ENCODE measurements around the gene AMOT.

AMOT gene

DNA sequence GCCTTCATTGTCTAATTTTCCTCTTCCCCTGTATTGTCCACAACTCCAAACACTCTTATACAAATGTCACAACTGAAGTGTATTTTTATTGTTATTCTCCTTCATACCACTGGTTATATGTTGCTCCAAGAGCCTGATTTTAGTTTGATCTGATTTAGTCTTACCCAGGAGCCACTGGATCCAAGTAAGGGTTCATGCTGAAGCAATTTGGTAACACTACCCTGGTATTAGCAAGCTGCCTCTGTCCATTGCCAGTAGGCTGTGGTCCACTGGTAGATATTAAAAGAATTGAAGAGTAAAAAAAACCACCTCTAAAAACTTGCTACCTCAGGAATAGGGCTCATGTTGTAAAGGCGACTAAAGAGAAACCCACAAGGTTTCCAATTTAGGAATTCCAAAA is 41.2 kb downstream of the AMOT start:
- no peak for DNase-seq (ENCODE audit: low read depth)
- TF ChIP-seq, protein P1, sequence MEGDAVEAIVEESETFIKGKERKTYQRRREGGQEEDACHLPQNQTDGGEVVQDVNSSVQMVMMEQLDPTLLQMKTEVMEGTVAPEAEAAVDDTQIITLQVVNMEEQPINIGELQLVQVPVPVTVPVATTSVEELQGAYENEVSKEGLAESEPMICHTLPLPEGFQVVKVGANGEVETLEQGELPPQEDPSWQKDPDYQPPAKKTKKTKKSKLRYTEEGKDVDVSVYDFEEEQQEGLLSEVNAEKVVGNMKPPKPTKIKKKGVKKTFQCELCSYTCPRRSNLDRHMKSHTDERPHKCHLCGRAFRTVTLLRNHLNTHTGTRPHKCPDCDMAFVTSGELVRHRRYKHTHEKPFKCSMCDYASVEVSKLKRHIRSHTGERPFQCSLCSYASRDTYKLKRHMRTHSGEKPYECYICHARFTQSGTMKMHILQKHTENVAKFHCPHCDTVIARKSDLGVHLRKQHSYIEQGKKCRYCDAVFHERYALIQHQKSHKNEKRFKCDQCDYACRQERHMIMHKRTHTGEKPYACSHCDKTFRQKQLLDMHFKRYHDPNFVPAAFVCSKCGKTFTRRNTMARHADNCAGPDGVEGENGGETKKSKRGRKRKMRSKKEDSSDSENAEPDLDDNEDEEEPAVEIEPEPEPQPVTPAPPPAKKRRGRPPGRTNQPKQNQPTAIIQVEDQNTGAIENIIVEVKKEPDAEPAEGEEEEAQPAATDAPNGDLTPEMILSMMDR (IDR thresholded peaks at IDR 0.05; ENCODE audit: low read depth, low read length), result no peak
- TF ChIP-seq, protein P2, sequence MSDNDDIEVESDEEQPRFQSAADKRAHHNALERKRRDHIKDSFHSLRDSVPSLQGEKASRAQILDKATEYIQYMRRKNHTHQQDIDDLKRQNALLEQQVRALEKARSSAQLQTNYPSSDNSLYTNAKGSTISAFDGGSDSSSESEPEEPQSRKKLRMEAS (IDR thresholded peaks at IDR 0.05; ENCODE audit: low read depth, low read length), result no peak
- TF ChIP-seq POLR2A (IDR thresholded peaks at IDR 0.05; ENCODE audit: extremely low read depth, insufficient read length), result no peak
- no peak for TF ChIP-seq MYC (IDR thresholded peaks at IDR 0.05; ENCODE audit: low read depth, low read length)

DNA sequence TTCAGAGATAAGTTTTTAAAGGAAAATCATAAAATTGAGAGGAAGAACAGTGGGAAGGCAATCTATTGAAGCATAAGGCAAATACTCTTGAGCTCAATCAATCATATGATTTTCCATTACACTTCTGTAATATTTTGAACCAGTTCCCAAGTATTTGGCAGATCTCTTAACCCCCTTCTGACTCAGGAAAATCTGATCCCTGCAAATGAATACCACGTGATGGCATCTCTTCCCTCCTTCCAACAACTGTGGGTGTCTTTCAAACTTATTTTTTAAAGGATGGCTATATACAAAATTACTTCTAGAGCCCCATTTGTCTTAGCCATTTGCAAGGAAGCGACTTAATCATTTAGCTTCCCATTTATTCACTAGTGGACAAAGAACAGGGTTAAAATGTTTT is 41.9 kb downstream of the AMOT start:
- TF ChIP-seq MYC (IDR thresholded peaks at IDR 0.05; ENCODE audit: low read depth, low read length) (no peak), POLR2A (IDR thresholded peaks at IDR 0.05; ENCODE audit: extremely low read depth, insufficient read length) (no peak)
- TF ChIP-seq, protein P2 (IDR thresholded peaks at IDR 0.05; ENCODE audit: low read depth, low read length), result no peak
- TF ChIP-seq, protein P1 (IDR thresholded peaks at IDR 0.05; ENCODE audit: low read depth, low read length), result no peak
- no peak overlapping the region for H3K4me3 ChIP-seq (ENCODE audit: low read depth, low read length)
- DNase-seq (ENCODE audit: low read depth), result no peak

More for the DNA sequence above, 41.2 kb downstream of the AMOT start:
- no peak overlapping the region for H3K4me3 ChIP-seq (ENCODE audit: low read depth, low read length)

DNA sequence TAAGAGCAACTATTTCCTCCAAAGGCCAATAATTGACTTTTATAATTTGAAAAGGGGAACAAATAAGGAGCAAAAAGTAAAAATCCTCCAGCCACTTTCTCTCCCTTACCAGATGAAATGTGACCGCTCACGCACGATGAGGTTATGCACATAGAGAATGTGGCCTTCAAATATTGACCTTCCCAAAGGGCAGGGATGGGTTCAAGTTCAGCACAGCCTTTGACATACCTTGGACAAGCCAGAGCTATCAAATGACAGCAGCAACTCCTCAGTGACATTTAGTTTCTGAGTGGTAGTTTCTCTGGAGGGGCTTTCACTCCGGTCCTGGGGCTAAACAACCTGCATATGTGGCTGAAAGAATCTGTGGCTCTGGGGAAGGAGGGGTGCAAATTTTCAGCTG is 50.7 kb downstream of the AMOT start:
- H3K4me3 ChIP-seq (ENCODE audit: low read depth, low read length), result no peak overlapping the region
- no peak for DNase-seq (ENCODE audit: low read depth)
- no peak for TF ChIP-seq POLR2A (IDR thresholded peaks at IDR 0.05; ENCODE audit: extremely low read depth, insufficient read length)
- TF ChIP-seq, protein P2 (IDR thresholded peaks at IDR 0.05; ENCODE audit: low read depth, low read length), result no peak

DNA sequence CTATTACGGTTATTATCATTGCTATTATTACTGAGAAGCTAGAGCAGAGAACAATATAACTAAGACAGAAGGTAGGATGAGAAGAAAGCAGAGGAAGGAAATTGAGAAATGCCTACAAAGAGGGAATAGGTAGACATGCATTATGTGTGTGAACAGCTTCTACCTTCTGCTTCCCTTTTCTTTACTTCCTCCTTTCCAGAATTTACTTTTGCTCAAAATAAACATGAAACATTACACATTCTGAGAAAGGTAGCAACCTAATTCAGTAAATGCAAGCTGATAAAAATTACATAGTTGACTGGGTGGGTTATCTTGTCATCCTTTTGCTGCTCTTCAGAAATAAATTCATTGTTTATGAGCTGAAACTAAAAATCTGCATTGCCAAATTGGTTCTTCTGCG is 54.6 kb downstream of the AMOT start:
- H3K4me3 ChIP-seq (ENCODE audit: low read depth, low read length), result no peak overlapping the region
- DNase-seq (ENCODE audit: low read depth), result no peak
- TF ChIP-seq POLR2A (IDR thresholded peaks at IDR 0.05; ENCODE audit: extremely low read depth, insufficient read length) (no peak), MYC (IDR thresholded peaks at IDR 0.05; ENCODE audit: low read depth, low read length) (no peak)
- TF ChIP-seq, protein P2 (IDR thresholded peaks at IDR 0.05; ENCODE audit: low read depth, low read length), result no peak
- TF ChIP-seq, protein P1 (IDR thresholded peaks at IDR 0.05; ENCODE audit: low read depth, low read length), result no peak

DNA sequence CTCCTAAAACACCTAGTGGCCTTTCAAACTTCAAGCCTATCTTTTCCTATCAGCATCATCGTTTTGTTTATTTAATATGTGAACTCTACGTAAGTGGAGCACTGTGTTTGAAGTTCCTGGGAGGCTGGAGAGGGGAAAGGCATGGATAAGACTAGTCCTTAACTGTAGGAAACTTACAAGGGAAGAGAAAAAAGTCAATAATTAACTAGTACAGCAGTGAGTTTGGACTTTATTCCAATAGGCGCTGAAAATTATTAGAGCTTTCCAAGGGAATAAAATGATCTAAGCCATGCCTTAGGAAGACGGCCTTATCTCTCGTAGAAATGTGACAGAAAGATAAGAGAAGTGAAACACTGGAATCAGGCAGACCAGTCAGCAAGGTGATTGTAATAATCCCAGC is 55.3 kb downstream of the AMOT start:
- DNase-seq (ENCODE audit: low read depth), result no peak
- TF ChIP-seq, protein P1 (IDR thresholded peaks at IDR 0.05; ENCODE audit: low read depth, low read length), result no peak
- TF ChIP-seq MYC (IDR thresholded peaks at IDR 0.05; ENCODE audit: low read depth, low read length) (no peak), POLR2A (IDR thresholded peaks at IDR 0.05; ENCODE audit: extremely low read depth, insufficient read length) (no peak)
- TF ChIP-seq, protein P2 (IDR thresholded peaks at IDR 0.05; ENCODE audit: low read depth, low read length), result no peak

DNA sequence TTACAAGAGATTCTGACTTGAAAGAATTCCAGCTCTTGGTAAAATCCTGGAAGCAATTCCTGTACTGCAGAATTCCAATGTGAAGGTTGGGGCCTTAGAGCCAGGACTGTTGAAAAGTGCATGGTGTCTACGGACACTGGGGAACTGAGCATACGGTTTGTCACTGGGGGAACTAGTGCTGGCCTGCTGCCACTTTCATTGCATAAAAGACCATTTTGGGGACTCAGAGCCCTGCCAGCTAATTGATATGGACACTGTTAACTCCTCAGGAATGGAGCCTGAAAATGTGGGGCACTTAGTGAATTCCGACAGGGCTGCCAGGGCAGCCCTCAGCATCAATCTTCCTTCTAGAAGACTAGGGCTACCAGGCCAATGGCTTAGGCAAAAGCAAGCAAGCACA is 55.9 kb downstream of the AMOT start:
- H3K4me3 ChIP-seq (ENCODE audit: low read depth, low read length), result no peak overlapping the region
- TF ChIP-seq POLR2A (IDR thresholded peaks at IDR 0.05; ENCODE audit: extremely low read depth, insufficient read length) (no peak), MYC (IDR thresholded peaks at IDR 0.05; ENCODE audit: low read depth, low read length) (no peak)
- TF ChIP-seq, protein P1 (IDR thresholded peaks at IDR 0.05; ENCODE audit: low read depth, low read length), result no peak
- TF ChIP-seq, protein P2 (IDR thresholded peaks at IDR 0.05; ENCODE audit: low read depth, low read length), result no peak
- no peak for DNase-seq (ENCODE audit: low read depth)

More for the DNA sequence above, 55.3 kb downstream of the AMOT start:
- no peak overlapping the region for H3K4me3 ChIP-seq (ENCODE audit: low read depth, low read length)

All from NB4 (cell line).